Activated naive CD4-positive, alpha-beta T cell treated with Interleukin-2 at 50 U/mL for 16 hours (primary cell): ENCODE results near the gene SPTB.

ENCODE experiments used
- DNase-seq: peaks from one replicate; pipeline ENCODE4 v3.0.0-alpha.2; 2020

The SPTB gene

GRCh38 chr14:64725261-64725815 lies 154.4 kb downstream of the SPTB start:
- no peak for DNase-seq

- no peak for DNase-seq
Observed at GRCh38 chr14:64724578-64724930, 155.2 kb downstream of the SPTB start.

DNA sequence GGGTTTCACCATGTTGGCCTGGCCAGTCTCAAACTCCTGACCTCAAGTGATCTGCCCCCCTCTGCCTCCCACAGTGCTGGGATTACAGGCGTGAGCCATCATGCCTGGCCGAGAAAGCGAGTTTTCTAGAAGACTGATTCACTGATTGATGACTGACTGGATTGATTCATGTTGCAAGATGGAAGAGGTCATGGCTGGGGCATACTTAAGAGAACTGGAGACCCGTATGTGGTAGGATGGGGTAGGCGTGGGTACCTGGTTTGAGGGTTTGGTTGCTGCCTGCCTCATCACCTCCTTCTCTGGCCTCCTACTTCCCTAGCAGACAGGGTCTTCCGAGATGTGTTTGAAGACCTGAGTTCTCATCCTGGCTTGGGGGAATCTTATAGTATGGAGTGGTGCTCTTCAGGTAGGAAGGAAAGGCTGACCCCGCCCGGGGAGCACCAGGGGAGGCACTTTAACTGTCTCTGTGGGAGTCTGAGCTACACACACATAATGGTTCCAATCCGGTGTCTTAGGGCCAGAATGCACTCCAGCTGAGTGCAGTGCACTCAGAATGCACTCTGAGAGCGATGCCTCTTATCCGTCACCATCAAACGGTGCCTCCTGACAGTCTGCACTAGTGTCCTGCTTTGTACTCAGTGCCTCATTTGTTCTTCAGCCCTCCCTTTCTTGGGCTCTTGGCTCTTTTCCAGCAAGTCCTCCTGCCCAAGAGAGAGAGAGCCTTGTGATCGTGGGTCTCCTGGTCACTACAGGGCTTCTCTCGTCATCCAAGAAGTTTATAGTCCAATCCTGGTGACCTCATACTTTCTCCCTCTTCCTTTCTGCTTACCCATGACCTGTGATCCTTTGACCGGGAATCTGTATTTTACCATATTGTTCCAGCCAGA lies 155.8 kb downstream of the SPTB start:
- DNase-seq = peak; percentile 59

GRCh38 chr14:64722842-64723447 lies 156.8 kb downstream of the SPTB start:
- DNase-seq = no peak

GRCh38 chr14:64721899-64722298 lies 157.8 kb downstream of the SPTB start:
- no peak for DNase-seq

DNA sequence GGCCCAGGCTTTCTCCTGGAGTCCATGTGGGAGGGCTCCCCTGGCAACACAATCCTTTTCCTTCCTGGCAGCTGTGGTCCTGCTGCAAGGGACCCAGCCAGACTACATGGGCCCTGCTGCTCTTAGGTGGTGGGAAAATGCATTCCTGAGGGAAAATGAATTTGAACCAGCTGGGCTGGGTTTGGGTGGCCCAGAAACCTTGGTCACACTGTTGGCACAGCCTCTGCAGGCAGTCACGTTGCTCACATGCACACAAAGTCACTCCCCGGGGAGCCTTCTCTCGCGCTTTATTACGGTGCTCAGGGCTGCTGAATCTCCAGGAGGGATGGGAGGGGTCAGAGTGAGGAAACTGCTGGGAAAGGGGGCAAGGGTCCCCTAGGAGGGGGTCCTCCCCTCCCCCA lies 158.3 kb downstream of the SPTB start:
- DNase-seq = no peak

- no peak for DNase-seq
Observed at GRCh38 chr14:64720131-64720576, 159.6 kb downstream of the SPTB start.

DNA sequence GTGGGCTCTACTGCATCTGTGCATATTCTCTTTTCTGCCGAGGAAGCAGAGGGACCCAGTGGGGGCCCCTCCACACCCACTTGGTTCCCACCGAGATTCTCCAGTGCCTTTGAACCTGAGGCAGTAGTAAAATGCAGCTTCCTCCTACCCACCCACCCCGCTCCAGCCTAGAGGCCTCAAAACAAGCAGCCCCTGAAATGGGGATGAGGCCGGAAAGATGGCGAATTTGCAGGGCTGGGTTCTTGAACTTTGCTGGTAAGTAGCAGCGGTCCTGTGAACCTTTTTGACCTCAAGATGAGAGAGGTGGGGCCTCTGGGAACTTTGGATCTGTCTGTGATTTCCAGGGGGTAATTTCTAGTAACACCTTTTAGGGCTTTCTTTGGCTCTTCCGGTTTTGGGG lies 160.1 kb downstream of the SPTB start:
- no peak for DNase-seq

DNA sequence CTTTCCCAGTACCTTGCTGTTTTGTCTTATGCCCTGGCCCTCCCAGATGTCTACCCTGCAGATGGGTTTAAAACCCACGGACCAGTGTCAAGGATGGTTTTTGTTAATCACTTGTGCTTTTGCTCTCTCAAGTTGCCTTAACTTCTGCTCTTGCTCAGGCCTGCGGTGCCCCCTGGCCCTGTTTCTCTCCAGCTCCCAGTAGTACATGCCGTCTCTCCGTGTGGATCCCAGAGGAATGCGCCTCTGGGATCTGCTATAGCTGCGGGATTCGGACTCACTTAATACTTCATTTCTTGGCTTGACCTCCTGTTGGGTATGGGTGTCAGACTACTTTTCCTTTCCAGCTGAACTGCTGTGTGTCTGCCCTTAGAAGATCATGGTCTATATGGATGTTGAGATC lies 160.9 kb downstream of the SPTB start:
- no peak for DNase-seq

- no peak for DNase-seq
Observed at GRCh38 chr14:64717870-64718269, 161.8 kb downstream of the SPTB start.

- no peak for DNase-seq
Observed at GRCh38 chr14:64715628-64716412, 163.9 kb downstream of the SPTB start.

DNA sequence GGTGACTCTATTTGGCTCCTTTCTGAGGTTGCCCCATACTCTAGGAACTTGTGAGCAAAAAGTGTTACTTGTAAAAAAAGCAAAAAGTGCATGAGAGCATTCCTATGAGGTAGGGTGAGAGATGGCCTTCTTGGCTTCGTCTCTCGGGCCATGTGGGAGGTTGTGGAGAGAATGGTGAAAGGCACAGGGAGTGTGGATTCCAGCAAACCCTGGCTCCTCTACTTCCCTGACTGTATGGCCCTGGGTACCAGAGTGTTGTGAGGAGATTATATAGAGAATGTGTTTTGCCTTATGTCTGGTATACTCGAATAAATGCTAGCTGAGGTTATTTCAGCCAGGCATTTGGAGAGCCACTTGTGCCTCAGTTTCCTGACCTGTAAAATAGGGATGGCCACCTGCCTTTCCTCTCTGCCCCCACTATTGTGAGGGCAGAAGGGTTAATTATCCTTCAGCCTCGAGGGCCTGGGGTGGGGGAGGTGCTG lies 164.5 kb downstream of the SPTB start:
- no peak for DNase-seq

DNA sequence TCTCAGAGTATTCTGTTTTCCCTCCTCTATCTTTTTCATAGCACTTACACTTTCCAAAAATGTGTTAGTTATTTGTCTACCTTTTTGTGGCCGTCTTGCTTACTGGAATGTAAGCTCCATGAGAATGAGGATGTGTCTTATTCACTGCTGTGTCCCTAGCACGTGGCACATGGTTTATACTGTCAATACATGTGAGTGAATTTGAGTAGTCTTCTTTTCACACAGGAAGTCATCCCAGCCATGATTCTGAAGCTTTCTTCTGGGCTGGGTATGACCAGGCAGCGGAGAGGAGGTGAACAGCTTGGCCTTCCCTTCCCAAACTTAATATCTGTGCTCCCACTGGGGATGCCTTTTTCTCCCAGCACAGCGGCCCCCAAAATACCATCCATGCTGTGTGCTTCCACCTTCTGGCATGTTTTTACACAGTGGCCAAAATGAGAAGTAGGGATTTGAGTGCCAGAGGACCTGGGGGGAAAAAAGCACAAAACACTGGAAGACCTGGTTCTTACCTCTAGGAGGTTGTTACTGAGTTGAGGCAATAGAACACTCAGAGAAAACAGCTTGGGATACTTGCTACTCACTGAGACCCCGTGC lies 165.2 kb downstream of the SPTB start:
- no peak for DNase-seq

DNA sequence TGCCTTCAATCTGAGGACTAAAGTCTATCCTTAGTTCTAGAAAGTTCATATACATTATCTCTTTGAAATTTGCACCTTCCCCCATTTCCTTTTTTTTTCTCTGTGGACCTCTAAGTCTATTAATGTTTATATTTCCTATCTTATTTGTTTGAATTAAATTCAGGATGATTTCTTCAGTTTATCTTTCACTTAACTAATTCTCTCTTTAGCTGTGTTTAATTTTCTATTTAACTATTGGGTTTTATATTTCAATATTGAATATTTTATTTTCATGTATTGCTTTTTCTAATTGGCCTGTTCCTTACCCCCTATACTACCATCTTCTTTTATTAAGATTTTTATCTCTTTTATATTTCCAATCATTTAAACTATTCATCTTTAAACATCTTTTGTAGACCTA lies 166.0 kb downstream of the SPTB start:
- no peak for DNase-seq

- no peak for DNase-seq
Observed at GRCh38 chr14:64711039-64711438, 168.7 kb downstream of the SPTB start.

- DNase-seq = peak; percentile 1
Observed at GRCh38 chr14:64709126-64709525, 170.6 kb downstream of the SPTB start.

DNA sequence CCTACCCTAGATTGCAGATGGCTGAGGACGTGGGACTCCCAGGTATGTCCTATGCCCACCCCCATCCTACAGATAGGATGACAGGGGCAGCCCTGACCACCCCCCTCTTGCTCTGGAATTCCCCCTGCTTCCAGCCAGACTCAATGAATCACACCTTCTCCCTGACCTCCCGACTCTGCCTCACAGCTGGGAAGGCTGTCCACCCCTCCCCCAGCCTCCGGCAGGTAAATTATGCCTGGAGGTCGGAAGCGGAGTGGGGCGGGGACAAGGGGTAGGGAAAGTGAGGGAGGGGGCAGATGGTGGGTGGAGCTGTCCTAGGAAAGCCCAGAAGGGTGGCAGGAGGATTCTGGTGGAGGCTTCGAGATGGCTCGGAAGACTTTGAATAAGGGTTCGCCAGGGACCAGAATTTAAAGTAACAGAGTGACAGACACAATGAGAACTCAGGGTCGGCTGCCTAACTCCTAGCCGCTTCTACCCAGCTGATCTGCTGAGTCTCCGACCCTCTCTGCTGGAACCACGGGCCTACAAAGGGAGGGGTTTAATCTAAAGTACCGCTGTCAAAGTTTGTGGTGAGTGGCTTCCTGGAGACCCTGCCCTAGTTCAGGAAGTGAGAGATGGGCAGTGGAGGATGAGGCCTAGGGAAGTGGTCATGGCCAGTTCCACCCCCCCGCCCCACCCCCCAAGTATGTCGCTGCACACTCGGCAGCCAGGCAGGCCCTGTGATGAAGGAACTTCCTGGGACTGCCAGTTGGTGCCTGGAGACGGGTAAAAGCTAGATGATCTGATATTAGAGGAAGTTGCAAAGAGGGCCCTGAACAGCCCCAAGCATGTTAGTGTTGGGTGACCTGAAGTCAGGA lies 171.3 kb downstream of the SPTB start:
- DNase-seq = peak; percentile 33

DNA sequence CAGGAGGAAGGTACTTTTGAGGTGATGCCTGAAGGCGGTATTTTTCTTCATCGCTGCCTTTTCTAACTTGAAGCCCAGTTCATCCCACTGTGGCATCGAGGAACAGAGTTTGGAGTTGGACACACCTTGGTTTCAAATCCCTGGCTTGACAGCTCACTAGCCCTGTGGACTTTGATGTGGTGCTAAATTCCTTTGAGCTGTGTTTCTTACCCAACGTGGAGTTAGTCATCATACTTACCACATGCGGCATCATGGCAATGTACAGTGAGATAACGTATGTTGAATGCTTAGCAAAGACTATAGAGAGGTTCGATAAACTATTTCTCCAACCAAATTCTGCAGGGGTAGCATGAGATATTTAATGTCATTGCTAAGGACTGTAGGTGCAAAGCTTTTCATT lies 172.0 kb downstream of the SPTB start:
- peak; percentile 32 for DNase-seq

DNA sequence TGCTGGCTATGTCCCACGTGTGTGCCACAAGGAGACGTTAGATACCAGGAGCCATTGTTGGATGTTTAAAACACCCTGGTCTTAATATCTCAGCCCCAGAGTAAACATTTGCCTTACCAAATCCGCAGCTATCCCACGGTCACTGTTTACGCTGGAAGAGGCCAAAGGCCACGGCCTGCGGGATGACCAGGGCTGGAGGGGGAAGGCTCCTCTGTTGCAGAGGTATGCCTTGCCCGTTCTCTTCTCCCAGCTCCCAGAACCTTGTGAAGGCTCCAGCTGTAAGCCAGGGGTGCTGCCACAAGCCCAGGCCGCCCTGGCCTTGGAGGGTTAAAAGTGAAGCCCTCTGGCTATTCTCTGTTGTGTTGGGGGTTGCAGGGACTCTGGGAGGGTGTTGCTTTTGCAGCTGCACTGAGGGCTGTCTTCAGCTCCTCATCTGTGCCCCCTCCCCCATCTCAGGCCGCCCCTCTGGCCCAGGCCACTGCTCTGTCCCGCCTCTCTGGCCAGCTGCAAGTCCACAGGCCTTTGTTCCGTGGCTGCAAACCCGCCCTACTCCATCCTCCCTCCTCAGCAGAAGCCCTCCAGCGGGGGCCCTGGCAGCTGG lies 173.0 kb downstream of the SPTB start:
- DNase-seq = peak; percentile 3

- no peak for DNase-seq
Observed at GRCh38 chr14:64706119-64706592, 173.6 kb downstream of the SPTB start.
